COLO668 (cell line): Measurements from ENCODE around the gene GMFB.

ENCODE experiments used
- DNase-seq: peaks from one replicate; lab custom pipeline; 2025; ENCODE audit not compliant: unreplicated experiment; lab: John Stamatoyannopoulos, UW

GMFB gene

DNA sequence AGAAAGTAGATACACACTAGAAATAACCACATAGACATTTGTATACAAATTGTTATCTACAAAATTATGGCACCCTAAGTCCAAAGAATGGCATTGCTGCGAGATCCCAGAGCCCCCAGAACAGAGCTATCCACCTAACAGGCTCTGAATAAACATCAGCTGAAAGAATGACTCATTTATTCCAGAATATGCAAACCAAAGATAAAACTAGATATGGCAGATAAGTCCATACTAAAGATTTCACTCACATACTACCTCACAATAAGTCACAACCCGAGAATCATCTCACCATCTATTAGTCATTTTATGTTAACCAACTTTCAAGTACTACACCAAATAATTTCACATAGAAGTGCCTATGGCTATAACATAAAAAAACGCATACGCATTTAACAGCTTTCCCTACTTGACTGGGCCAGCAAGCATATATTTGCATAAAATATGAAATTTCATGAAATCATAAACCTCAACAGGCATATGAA, 53.2 kb downstream of the GMFB start:
- DNase-seq = no peak

DNA sequence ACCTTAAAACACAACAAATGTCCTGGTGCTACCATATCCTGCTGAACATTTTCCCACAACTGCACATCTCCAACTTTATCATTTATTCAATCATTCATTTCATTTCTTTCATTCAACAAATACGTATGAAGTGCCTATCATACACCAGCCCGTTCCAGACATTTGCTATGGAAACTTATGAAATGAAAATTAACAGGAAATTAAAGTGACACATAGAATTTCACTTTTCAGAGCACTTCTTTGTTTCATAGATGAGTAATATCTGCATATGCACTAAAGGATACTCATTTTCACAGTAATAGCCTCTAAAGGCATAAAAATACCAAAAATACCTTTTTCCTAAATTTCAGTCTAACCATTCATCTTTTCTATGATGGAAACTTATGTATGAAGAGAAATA, 60.3 kb downstream of the GMFB start:
- DNase-seq = no peak

DNA sequence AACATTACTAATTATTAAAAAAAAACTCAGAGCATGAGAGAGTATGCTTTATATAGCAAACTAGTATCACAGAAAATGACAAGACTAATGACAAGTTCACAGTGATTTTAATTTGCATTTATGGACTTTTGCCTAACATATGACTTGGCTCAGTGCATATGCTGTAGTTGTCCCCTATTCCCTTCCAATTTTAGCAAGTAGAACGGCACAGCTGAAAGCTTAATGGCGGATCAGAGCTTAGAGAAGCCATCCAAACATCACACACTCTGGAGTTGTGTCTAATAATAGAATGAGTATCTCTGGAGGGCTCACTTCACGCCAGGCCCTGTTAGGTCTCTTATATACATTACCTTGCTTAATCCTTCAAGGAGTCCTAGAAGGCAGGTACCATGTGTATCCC, 60.9 kb downstream of the GMFB start:
- DNase-seq = no peak

DNA sequence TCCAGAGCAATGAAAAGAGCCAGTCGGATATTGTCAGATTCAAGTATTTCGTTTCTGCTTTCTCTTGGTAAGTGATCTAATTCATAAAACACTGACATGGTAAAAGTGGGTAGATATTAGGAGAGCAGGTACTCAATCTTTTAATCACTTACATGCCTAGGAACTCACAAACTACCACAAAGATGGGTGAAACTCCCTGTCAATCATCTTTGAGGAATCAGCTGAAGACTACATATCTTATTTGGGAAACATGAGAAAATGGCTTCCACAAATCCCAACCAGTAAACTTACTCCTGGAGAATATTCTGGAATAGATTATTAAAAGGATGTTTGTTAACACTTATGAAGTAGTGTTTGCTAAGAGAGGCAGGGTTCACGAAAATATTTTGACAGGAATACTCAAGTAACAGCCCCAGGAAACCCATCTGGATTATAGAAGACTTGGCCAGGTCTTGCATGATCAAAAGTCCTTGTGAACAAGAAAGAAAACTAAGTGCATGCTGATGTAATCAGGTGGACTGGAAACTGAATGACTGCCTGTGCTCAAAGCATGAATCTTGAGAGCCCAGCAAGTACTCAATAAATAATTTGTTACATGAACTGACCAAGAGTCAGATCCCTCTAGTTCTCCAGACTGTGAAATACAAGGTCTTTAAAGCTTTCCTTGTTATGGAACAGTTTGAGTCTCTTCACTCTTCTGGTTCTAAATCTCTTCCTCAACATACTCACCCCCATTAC, 63.1 kb downstream of the GMFB start:
- DNase-seq = no peak

DNA sequence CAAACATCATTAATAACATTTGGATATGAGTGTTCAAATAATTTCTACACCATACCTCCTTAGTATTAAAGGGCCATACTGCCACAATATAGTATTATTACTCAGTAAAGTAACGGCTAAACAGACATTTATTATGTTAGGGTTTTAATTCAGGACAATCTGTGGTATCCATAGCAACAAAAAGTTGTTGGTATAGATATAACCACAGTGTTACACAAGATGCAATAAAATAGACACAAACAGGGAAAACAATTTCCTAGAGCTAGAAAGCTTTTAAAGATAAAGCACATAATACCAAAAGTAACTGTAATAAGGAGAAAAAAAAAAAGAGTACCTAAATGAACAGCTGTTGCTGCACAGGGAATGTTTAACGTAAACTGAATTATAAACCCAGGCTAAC, 63.7 kb downstream of the GMFB start:
- DNase-seq = no peak
